ENCODE measurements around the gene PTPRD. TPM values are rescaled to one million over a fixed set of nuclear protein-coding genes. Genes with fewer than 3 reads are reported as not detected.

PTPRD gene
- total RNA-seq, 1 donor from 2014 or later = 6.1 TPM

- intact Hi-C loops (cut with micrococcal nuclease) = no loop called here
- ATAC-seq (peak; percentile 54), DNase-seq (peak; percentile 55)
Measured at GRCh38 chr9:8857068-8857925, 1755.5 kb downstream of the PTPRD start.

- DNase-seq (no peak), ATAC-seq (no peak)
- intact Hi-C loops (cut with micrococcal nuclease) = no loop called here
Measured at GRCh38 chr9:8856396-8857067, 1756.3 kb downstream of the PTPRD start.

- intact Hi-C loops (cut with micrococcal nuclease) = no loop called here
- DNase-seq (no peak), ATAC-seq (no peak)
Measured at GRCh38 chr9:8855046-8855445, 1757.8 kb downstream of the PTPRD start.

GRCh38 chr9:8852301-8852864 is 1760.4 kb downstream of the PTPRD start:
- DNase-seq = no peak
- ATAC-seq = no peak
- intact Hi-C loops (cut with micrococcal nuclease) = no loop called here

GRCh38 chr9:8850914-8851313 is 1761.9 kb downstream of the PTPRD start:
- ATAC-seq (no peak), DNase-seq (no peak)
- intact Hi-C loops (cut with micrococcal nuclease) = no loop called here

GRCh38 chr9:8845808-8846207 is 1767.0 kb downstream of the PTPRD start:
- intact Hi-C loops (cut with micrococcal nuclease) = no loop called here
- ATAC-seq (no peak), DNase-seq (no peak)

GRCh38 chr9:8845376-8845775 is 1767.4 kb downstream of the PTPRD start:
- intact Hi-C loops (cut with micrococcal nuclease) = no loop called here
- peak; percentile 98 for ATAC-seq
- peak; percentile 52 for DNase-seq

- ATAC-seq = no peak
- intact Hi-C loops (cut with micrococcal nuclease) = no loop called here
Measured at GRCh38 chr9:8844549-8844948, 1768.3 kb downstream of the PTPRD start.

GRCh38 chr9:8842402-8843193 is 1770.2 kb downstream of the PTPRD start:
- intact Hi-C loops (cut with micrococcal nuclease) = no loop called here

More at GRCh38 chr9:8844549-8844948, 1768.3 kb downstream of the PTPRD start:
- DNase-seq = no peak

GRCh38 chr9:8838136-8838535 is 1774.7 kb downstream of the PTPRD start:
- intact Hi-C loops (cut with micrococcal nuclease) = no loop called here

More at GRCh38 chr9:8842402-8843193, 1770.2 kb downstream of the PTPRD start:
- no peak for ATAC-seq
- DNase-seq = no peak

GRCh38 chr9:8835291-8835690 is 1777.5 kb downstream of the PTPRD start:
- DNase-seq (no peak), ATAC-seq (no peak)
- intact Hi-C loops (cut with micrococcal nuclease) = no loop called here

More at GRCh38 chr9:8838136-8838535, 1774.7 kb downstream of the PTPRD start:
- ATAC-seq (no peak), DNase-seq (no peak)

- intact Hi-C loops (cut with micrococcal nuclease) = no loop called here
- no peak for DNase-seq
- ATAC-seq = no peak
Measured at GRCh38 chr9:8832955-8833354, 1779.8 kb downstream of the PTPRD start.

- intact Hi-C loops (cut with micrococcal nuclease) = no loop called here
- DNase-seq (no peak), ATAC-seq (no peak)
Measured at GRCh38 chr9:8832386-8832785, 1780.4 kb downstream of the PTPRD start.

GRCh38 chr9:8831568-8831967 is 1781.2 kb downstream of the PTPRD start:
- DNase-seq = no peak
- ATAC-seq = no peak
- intact Hi-C loops (cut with micrococcal nuclease) = no loop called here

- intact Hi-C loops (cut with micrococcal nuclease) = no loop called here
- ATAC-seq (no peak), DNase-seq (no peak)
Measured at GRCh38 chr9:8826281-8826680, 1786.5 kb downstream of the PTPRD start.

- DNase-seq = no peak
- ATAC-seq = no peak
- intact Hi-C loops (cut with micrococcal nuclease) = no loop called here
Measured at GRCh38 chr9:8825585-8826147, 1787.1 kb downstream of the PTPRD start.

- ATAC-seq = no peak
- intact Hi-C loops (cut with micrococcal nuclease) = no loop called here
- no peak for DNase-seq
Measured at GRCh38 chr9:8823131-8823895, 1789.5 kb downstream of the PTPRD start.

- ATAC-seq = no peak
- intact Hi-C loops (cut with micrococcal nuclease) = no loop called here
Measured at GRCh38 chr9:8822667-8823025, 1790.2 kb downstream of the PTPRD start.

More at GRCh38 chr9:8822667-8823025, 1790.2 kb downstream of the PTPRD start:
- no peak for DNase-seq

All from left ventricle myocardium superior (tissue), 1 donor.